HG03565 (cell line): ENCODE measurements around the gene VGF.
"Not testable (repeated sequence)": the region's sequence is repeated elsewhere in the genome, so short reads cannot be mapped to it uniquely, and the experiment has no call there.

ENCODE experiments used
- ATAC-seq: cut with Tn5 transposase; IDR thresholded peaks from one replicate; pipeline ENCODE4 v1.9.1; 2021; ENCODE audit warnings: mild to moderate bottlenecking, moderate library complexity; ENCODE audit not compliant: unreplicated experiment

The VGF gene

DNA sequence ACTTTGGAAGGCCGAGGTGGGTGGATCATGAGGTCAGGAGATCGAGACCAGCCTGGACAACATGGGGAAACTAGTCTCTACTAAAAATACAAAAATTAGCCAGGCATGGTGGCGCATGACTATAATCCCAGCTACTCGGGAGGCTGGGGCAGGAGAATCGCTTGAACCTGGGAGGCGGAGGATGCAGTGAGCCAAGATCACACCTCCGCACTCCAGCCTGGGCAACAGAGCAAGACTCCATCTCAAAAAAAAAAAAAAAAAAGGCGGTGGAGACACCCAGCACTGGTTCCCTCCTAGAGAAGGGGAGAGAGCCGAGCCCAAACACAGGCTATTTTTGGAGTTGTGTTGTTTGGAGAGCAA is 43.8 kb downstream of the VGF start:
- ATAC-seq = not testable (repeated sequence)

- ATAC-seq = no peak
Observed at GRCh38 chr7:101120315-101120714, 45.1 kb downstream of the VGF start.

DNA sequence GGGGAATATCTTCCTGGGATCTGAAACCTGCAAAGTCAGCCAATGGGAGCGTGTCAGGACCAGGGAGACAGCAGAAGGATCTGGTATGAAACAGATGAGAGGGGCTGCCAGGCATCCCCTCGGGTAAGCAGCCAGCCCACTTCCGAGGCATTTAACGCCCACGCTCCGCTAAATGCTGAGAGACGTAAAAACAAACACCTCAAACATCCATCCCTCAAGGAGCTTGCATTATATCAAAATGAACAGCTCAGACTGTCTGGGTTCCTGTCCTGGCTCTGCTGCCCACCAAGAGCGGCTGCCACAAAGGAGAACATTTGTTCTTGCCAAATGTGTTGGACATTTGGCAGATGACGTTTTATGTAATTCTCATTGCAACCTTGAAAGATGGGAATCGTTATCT is 45.5 kb downstream of the VGF start:
- ATAC-seq = no peak

DNA sequence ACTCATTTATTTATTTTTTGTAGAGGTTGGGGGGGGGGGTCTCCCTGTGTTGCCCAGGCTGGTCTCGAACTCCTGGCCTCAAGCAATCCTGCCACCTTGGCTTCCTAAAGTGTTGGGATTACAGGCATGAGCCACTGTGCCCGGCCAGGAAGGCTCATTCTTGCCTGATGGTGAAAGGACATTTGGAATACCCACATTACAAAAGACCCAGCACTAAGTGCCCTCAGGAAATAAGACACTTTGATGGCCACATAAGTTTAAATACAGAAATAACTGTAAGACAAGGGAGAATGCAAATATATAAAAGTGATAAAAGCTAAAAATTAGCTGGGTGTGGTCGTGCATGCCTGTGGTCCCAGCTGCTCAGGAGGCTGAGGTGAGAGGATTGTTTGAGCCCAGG is 46.5 kb downstream of the VGF start:
- ATAC-seq = no peak

DNA sequence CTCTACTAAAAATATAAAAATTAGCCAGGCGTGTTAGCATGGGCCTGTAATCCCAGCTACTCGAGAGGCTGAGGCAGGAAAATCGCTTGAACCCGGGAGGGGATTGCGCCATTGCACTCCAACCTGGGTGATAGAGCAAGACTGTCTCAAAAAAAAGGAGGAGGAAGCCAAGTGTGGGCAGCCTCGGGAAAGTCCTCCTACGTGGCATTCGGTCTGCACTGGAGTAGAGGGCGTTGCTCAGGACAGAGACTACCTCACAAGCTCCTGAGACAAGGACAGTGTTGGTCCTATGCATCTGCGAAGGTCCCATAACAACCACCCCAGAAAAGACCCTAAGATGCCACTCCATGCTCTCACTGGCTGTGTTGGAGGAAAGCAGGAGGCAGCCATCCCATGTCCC is 48.5 kb downstream of the VGF start:
- no peak for ATAC-seq

GRCh38 chr7:101115215-101115614 is 50.2 kb downstream of the VGF start:
- ATAC-seq = no peak

GRCh38 chr7:101114492-101114891 is 50.9 kb downstream of the VGF start:
- ATAC-seq = no peak

DNA sequence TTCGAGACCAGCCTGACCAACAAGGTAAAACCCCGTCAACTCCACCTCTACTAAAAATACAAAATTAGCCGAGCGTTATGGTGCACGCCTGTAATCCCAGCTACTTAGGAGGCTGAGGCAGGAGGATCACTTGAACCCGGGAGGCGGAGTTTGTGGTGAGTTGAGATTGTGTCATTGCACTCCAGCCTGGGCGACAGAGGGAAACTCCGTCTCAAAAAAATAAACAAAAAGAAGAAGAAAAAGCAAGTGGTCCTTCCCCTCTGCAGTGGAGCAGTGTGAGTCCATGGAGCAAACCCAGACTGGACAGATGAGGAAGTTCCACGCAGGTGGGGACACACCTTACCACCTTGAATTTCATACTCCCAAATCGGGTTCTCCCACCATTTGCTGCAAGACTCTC is 51.5 kb downstream of the VGF start:
- ATAC-seq = no peak

GRCh38 chr7:101113140-101113539 is 52.2 kb downstream of the VGF start:
- ATAC-seq = not testable (repeated sequence)
